Hematopoietic multipotent progenitor cell treated with erythropoietin and hydrocortisone succinate and interleukin-3 and kit ligand, for 8 days (in vitro differentiated cells): ENCODE results near the gene LARP6.
"Not testable (repeated sequence)": the region's sequence is repeated elsewhere in the genome, so short reads cannot be mapped to it uniquely, and the experiment has no call there.

Experiments
- DNase-seq: peaks from one replicate; pipeline ENCODE4 v3.0.0-alpha.2; 2015

The LARP6 gene

GRCh38 chr15:70853973-70854665 lies at the start of gene LARP6:
LARP6 (minus strand) TSS chr15:70854157; CDS start chr15:70854088, 69 bp downstream.
- no peak for DNase-seq

GRCh38 chr15:70902107-70902506 lies 48.1 kb upstream of the LARP6 start:
- DNase-seq = no peak

GRCh38 chr15:70892912-70893560 lies 39.1 kb upstream of the LARP6 start:
- DNase-seq = no peak

- peak; percentile 89 for DNase-seq
Observed at GRCh38 chr15:70892002-70892911, 38.3 kb upstream of the LARP6 start, which contains the start of the genes LRRC49 and THAP10. LRRC49 (plus strand) TSS chr15:70892826; CDS start chr15:70892895, 69 bp downstream. THAP10 (minus strand) TSS chr15:70892433; CDS start chr15:70892272, 161 bp downstream.

- DNase-seq = no peak
Observed at GRCh38 chr15:70882361-70882760, 28.4 kb upstream of the LARP6 start.

- no peak for DNase-seq
Observed at GRCh38 chr15:70880781-70881180, 26.8 kb upstream of the LARP6 start.

- no peak for DNase-seq
Observed at GRCh38 chr15:70879401-70879800, 25.4 kb upstream of the LARP6 start.

GRCh38 chr15:70876683-70877082 lies 22.7 kb upstream of the LARP6 start:
- no peak for DNase-seq

- DNase-seq = no peak
Observed at GRCh38 chr15:70876011-70876410, 22.1 kb upstream of the LARP6 start.

- no peak for DNase-seq
Observed at GRCh38 chr15:70875001-70875782, 21.2 kb upstream of the LARP6 start.

GRCh38 chr15:70873232-70874054 lies 19.5 kb upstream of the LARP6 start:
- DNase-seq = no peak

- not testable (repeated sequence) for DNase-seq
Observed at GRCh38 chr15:70871490-70871889, 17.5 kb upstream of the LARP6 start.

GRCh38 chr15:70870051-70870450 lies 16.1 kb upstream of the LARP6 start:
- DNase-seq = no peak

GRCh38 chr15:70869346-70869745 lies 15.4 kb upstream of the LARP6 start:
- no peak for DNase-seq

- DNase-seq = no peak
Observed at GRCh38 chr15:70867911-70868467, 14.0 kb upstream of the LARP6 start.

GRCh38 chr15:70866982-70867641 lies 13.2 kb upstream of the LARP6 start:
- DNase-seq = no peak

GRCh38 chr15:70863450-70864218 lies 9.7 kb upstream of the LARP6 start:
- no peak for DNase-seq

GRCh38 chr15:70859998-70860397 lies 6.0 kb upstream of the LARP6 start:
- no peak for DNase-seq

GRCh38 chr15:70859322-70859908 lies 5.5 kb upstream of the LARP6 start:
- DNase-seq = no peak
